GM19455 (cell line): Measurements from ENCODE around the gene SERINC3.
"Not testable (repeated sequence)": the region's sequence is repeated elsewhere in the genome, so short reads cannot be mapped to it uniquely, and the experiment has no call there.

Source experiments
- ATAC-seq: cut with Tn5 transposase; IDR thresholded peaks from one replicate; pipeline ENCODE4 v1.9.1; 2021; ENCODE audit not compliant: unreplicated experiment

SERINC3 gene

DNA sequence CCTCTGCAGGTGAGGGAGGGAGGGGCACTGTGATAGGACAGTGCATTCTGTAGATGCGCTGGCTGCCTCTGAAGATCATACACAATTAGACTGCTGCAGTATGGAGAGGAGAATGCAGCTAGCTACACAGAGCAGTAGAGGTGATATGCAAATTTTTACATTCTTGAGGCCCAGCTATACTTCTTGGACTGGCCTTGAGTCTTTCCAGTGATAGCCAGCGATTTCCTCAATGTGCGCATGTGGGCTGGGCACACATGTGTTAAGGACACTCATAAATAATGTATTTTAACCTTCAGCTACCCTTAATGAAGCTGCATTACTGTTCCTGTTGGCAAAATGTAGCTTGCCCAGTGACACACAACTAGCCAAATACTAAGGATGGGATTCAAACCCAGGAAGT lies 27.2 kb downstream of the SERINC3 start:
- ATAC-seq = no peak

- ATAC-seq = no peak
These were observed 27.6 kb downstream of the SERINC3 start for GRCh38 chr20:44494266-44494665.

DNA sequence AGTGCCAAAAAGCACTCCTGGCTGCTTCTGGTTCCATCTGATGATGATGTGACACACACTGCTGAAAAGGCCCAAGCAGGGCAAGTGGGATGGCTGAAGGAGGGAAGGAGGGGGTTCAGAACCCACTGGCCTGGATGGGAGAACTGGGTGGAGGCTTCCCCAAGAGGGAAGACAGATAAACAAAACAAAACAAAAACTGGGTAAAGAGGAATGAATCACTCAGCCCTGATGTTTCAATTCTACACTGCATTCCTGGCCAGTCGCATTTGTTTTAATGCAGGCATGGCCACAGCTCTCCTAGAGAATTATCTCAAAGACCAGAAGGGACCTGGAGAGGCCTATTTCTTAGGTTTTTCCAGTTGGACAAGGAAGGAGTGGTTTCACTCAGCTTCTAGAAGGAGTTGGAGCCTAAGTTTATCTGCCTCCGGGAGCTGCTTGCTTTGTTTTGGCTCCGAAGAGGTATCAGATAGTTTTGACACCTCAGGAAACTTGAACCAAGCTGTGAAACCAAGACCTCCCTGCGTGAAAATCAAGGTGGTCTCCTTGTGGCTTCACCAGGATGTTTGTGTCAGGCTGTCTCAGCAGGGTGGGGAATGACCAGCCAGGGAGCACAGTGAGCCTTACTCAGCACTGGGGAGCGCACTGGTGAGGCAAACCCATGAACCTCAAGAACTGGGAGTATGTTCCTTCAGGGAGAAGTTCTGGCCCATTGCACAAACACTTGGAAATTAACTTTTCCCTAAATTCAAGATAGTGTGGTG lies 30.1 kb downstream of the SERINC3 start:
- ATAC-seq = no peak

DNA sequence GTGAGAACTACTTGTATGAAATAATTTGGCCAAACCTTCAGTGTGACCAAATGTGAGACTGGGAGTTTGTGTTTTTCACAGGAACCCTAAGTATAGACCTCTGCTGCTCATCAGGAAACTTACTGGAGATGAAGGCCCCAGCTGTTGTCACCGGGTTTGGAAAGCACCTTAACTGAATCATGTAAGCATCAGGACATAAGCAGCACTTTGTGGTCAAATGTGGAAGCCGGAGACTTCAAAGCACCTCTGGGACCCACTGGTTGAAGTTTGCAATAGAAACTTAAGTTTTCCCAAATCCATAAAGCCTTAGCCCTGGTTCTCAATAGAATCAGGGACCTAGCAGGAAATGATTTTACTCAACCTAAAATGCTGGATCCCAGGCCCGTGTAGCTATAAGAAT lies 31.9 kb downstream of the SERINC3 start:
- ATAC-seq = no peak

GRCh38 chr20:44489223-44489622 lies 32.6 kb downstream of the SERINC3 start:
- ATAC-seq = no peak

DNA sequence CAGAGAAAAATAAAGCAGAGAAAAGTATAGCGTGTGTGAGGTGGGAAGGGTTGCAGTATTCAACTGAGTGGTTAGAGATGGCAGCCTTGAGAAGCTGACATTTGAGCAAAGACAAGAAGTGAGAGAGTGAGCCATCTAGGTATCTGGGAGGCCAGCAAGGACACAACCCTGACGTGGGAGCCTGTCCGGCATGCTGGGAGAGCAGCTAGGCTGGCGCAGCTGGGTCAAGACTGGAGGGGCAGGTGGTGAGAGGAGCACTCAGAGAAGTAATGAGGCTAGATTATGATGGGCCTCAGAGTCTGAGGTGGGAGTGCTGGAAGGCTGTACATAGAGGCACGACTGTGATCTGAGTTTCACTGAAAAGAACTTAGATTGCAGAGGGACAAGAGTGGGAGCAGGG lies 33.3 kb downstream of the SERINC3 start:
- no peak for ATAC-seq

GRCh38 chr20:44485830-44486198 lies 36.1 kb downstream of the SERINC3 start:
- no peak for ATAC-seq

DNA sequence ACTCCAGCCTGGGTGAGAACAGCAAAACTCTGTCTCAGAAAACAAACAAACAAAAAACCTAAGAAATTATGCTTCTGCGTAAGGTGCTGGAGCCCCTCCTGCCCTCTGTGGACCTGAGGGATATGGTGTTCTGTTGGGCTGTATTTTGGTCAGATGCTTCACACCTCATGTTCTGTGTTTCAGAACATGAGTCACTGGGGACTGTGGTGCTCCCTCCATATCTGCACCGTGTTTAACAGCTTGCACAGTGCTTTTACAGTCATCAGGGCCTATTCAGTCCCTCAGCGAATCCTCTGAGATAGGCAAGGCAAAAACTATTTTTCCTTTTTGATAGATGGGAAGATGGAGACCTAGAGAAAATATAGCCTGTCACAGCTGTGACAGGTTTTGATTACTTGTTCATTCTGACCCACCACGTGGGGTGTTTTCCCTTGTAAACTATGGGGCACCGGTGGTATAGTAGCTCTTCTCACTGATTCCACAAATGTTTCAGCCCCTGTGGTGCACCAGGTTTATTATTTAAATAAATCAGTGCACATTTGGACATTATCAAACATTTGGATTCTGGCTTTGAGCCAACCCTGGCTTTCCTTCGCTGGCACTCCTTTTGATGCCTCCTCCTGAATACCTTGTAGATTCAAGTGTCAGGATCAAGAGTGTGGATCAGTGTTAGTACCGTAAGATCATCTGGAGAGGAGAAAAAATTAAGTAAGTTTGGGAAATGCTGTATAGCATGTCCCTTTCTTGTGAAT lies 36.6 kb downstream of the SERINC3 start:
- no peak for ATAC-seq

GRCh38 chr20:44483112-44483511 lies 38.8 kb downstream of the SERINC3 start:
- ATAC-seq = no peak

DNA sequence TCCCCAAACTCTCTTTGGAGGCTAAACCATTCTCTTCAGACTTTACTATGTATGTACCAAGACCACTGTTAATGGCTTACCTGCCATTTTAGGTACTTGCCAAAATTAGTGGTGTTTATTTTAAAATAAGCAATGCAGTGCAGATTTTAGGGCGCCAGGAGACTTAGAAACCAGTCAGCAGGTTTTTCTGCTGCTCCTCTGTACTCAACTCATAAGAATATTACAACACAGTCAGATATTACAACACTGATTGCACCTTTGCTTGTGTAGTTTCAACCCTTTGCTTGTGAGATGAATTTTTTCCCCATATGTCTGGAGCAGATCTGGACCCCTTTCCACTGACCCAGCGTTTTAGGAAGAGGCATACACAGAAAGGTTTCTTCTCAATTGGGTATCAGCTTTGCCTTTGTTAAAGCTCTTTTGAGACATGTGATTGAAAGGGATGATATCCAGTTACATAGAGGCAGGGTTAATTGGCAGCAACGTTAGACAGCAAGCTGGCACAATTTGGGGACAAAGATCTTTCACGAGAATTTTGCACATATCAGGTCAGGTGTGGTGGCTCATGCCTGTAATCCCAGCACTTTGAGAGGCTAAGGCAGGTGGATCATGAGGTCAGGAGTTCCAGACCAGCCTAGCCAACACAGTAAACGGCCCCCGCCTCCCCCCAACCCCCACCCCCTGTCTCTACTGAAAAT lies 40.0 kb downstream of the SERINC3 start:
- no peak for ATAC-seq

- ATAC-seq = no peak
These were observed 41.8 kb downstream of the SERINC3 start for GRCh38 chr20:44480097-44480496.

DNA sequence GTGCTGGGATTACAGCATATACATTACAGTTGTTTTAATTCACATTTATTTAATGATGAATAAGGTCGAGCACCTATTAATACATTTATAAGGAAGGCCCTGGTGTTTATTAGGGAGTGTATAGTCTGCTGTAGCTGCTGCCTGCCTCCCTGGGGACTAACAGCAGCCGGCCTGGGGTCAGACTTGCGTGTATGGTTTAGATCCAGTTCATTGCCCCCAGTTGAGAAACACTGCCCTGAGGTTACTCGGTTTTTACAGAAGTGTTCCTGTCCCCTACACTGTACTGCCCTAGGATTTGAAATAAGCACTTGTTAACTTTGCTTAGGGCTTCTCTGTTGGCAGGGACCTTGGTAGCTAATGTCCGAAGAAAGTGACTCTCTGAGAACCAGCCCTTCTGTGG lies 42.2 kb downstream of the SERINC3 start:
- no peak for ATAC-seq

- no peak for ATAC-seq
These were observed 43.7 kb downstream of the SERINC3 start for GRCh38 chr20:44478206-44478605.

DNA sequence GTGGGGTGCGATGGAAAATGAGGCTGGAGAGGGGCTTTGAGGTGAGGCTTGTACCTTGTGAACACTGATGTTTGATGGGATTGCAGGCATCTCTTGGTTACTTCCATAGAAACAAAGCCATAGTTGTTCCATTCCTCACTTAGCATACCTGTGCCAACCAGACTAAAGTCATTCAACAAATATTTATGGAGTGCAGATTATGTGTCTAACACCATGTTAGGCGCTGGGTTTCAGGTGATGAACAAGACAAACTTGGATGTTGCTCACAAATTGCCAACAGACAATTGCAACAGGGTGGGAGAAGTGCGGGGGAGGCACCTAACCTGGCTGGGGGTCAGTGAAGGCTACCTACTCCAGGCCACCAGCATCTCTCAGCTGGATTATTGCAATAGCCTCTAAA lies 44.7 kb downstream of the SERINC3 start:
- no peak for ATAC-seq

DNA sequence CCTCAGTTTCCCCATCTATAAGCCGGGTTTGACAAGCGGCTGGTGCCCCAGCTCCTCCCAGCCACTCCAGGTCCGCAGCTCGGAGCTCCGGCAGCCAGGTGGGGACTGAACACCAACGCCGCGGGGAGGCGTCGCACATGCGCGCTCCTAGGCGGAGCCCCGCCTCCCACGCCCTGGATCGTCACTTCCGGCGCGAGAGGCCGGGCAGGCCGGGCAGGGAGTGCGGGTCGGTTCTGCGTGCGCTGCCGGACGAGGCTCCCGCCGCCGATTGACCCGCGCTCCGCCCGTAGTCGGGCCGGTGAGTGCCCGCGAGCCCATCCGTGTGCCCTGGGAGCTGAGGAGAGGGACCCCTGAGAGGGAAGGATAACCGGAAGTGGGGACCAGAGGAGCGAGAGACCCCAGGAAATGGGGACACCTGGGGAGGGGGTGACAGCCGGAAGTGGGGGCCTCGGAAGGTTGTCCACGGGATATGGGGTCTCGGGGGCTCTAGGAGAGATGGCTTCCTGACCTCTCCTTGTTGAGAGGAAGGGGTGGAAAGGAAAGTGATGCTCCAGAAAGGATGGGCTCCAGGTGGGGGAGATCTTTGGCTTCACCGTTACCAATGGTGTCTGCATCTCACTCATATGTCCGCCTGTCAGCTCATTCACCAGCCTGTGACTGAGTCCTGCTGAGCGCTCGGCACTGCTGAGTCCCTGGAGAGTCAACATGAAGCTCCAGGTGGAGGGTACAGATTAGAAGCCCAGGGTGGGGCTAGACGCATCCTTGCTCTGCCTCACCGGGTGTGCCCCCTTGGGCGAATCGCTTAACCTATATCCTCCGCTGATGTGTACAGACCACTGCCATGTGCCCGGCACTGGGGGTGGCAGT lies 45.9 kb downstream of the SERINC3 start, which contains the start of gene TTPAL:
Gene TTPAL, plus strand, starts transcription at position 181 of the 867 bp plus-strand sequence. CDS start 4,126 bp downstream, outside the sequence.
- ATAC-seq = no peak

- ATAC-seq = no peak
These were observed 46.5 kb downstream of the SERINC3 start for GRCh38 chr20:44475372-44475693.

- not testable (repeated sequence) for ATAC-seq
These were observed 49.6 kb downstream of the SERINC3 start for GRCh38 chr20:44472283-44472682.

DNA sequence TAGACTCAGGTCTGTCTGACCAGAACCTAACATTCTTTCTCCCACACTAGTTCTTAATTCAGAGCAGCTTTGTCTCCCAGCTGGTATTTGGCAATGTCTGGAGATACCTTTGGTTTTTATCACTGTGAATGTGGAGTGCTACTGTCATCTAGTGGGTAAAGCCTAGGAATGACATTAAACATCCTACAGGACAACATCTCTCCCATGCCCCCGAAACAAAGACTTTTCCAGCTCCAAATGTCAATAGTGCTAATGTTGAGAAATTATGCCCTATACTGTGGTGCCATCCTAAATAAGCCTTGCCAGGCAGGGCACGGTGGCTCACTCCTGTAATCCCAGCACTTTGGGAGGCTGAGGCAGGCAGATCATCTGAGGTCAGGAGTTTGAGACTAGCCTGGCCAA lies 50.4 kb downstream of the SERINC3 start:
- no peak for ATAC-seq

DNA sequence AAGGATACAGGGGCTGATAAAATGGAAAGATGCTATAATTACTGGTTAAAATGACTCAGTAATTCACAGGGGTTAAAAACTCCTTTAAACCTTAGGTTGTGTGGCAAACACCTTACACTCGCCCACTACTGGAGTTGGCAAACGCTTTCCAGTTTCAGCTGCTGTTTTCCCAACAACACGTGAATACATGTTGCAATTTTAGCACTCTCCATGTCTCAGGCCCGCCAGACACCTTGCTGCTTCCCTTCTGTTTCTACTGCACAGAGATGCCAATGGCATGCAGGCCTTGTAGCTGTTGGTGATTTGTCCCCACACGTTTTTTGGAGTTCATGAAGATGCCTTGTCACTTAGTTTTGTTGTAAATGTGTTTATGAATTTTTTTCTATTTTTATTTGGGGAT lies 51.5 kb downstream of the SERINC3 start:
- no peak for ATAC-seq

GRCh38 chr20:44468044-44468782 lies 53.7 kb downstream of the SERINC3 start:
- no peak for ATAC-seq
